Measurements from ENCODE around the gene CLDND1. TPM values are rescaled to one million over a fixed set of nuclear protein-coding genes. Genes with fewer than 3 reads are reported as not detected.

The CLDND1 gene
- 100 to 1,000 TPM in 1 of 4 donors, 10 to 100 TPM in 3; 47.5 to 115 (median 87.2) TPM for total RNA-seq

DNA sequence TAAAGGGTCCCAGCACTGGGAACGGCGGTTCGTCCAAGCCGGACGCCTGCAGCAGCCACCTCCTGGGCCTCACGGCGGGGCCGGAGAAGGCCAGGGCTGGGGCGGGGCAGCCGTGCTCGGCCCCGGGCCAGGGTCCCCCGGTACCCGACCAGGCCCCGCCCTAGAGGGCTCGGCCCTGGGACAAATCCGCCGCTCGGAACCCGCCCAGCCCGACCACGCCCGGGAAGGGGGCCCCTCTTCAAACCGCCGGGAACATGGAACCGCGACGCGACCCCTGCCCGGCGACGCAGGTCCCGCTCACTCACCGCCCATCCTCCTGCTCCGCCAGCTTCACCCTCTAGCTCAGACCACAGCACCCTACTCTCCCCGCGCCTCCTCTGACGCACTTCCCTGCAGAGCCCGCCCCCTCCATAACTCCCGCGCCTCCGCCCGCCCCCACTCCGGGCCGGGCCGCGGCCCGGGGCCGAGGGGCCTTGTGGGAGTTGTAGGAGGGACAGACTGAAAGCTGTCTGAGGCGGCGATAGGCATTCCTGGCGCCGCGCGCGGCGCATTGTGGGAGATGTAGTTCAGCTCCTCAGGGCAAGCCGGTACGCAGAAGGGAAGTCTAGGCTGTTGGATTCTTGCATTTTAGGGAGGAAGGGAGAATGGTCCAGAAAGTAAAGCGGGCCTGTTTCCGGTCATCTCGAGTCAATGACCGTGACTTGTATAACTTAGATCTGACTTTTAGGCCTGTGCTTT is at the start of gene CLDND1:
Gene CLDND1, minus strand, starts transcription at position 359 of the 738 bp plus-strand sequence. CDS start 1,478 bp downstream, outside the sequence.
- Histone ChIP-seq H3K36me3 (peaks cover 0 to 12% of the 10 kb centered on the region in 2 donors), H3K27ac (peak within 1 kb of the TSS; percentile 90 to 98 (median 95)), H3K27me3 (no peaks in the 10 kb centered on the region), H3K9me3 (no peaks in the 10 kb centered on the region), H3K4me3 (peak within 1 kb of the TSS; percentile 72 to 87 (median 75)), H3K4me1 (peaks cover 14 to 20% of the 10 kb centered on the region in 2 donors)
- ATAC-seq (peak; percentile 93 to 96), DNase-seq (peak; percentile 94 to 97)
- in situ Hi-C loops (cut with MboI; ENCODE audit: low sequenced_read_pairs in 4 of 4) (no loop called here), intact Hi-C loops (cut with DNase I; ENCODE audit: low total_unique reads) (loop anchor here (1.0 to 5.0 kb wide), 5 partner anchors 71 to 1295 kb away; partner anchors contain the start of genes ARL6, CMSS1, CPOX and CRYBG3)
- peak; percentile 87 to 88 for TF ChIP-seq POLR2A (IDR thresholded peaks at IDR 0.05)
- TF ChIP-seq, protein P1, sequence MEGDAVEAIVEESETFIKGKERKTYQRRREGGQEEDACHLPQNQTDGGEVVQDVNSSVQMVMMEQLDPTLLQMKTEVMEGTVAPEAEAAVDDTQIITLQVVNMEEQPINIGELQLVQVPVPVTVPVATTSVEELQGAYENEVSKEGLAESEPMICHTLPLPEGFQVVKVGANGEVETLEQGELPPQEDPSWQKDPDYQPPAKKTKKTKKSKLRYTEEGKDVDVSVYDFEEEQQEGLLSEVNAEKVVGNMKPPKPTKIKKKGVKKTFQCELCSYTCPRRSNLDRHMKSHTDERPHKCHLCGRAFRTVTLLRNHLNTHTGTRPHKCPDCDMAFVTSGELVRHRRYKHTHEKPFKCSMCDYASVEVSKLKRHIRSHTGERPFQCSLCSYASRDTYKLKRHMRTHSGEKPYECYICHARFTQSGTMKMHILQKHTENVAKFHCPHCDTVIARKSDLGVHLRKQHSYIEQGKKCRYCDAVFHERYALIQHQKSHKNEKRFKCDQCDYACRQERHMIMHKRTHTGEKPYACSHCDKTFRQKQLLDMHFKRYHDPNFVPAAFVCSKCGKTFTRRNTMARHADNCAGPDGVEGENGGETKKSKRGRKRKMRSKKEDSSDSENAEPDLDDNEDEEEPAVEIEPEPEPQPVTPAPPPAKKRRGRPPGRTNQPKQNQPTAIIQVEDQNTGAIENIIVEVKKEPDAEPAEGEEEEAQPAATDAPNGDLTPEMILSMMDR (IDR thresholded peaks at IDR 0.05 in 4 of 5, conservative IDR thresholded peaks at IDR 0.05 in 1 of 5): peak in 1 of 5 experiments; percentile 9

DNA sequence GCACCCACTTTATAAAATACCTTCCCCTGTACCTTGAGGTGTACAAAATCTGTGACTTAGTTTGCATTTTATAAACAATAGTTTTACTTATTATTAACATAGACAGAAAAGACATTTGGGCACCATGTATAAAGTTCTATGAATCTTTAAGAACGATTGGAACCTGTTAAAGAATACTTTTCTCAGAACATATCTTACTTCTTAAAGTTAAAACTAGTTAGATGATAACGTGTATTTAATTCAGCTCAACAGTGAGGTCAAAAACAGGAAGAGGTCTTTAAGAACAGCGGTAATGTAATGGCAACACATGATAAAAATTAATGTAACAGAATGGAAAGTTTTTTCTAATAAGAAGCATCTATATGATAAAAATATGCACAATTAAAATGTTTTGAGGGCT is 45.7 kb upstream of the CLDND1 start:
- no peaks in the 10 kb centered on the region for H3K4me1 ChIP-seq
- no peak for ATAC-seq
- in situ Hi-C loops (cut with MboI; ENCODE audit: low sequenced_read_pairs in 4 of 4) (no loop called here), intact Hi-C loops (cut with DNase I; ENCODE audit: low total_unique reads) (no loop called here)
- no peaks in the 10 kb centered on the region for H3K36me3 ChIP-seq
- H3K4me3 ChIP-seq: no peak overlapping the region
- TF ChIP-seq POLR2A (IDR thresholded peaks at IDR 0.05): no peak
- TF ChIP-seq, protein P1 (IDR thresholded peaks at IDR 0.05 in 4 of 5, conservative IDR thresholded peaks at IDR 0.05 in 1 of 5): no peak
- no peak overlapping the region for H3K27ac ChIP-seq
- no peaks in the 10 kb centered on the region for H3K9me3 ChIP-seq
- no peak for DNase-seq
- no peaks in the 10 kb centered on the region for H3K27me3 ChIP-seq

DNA sequence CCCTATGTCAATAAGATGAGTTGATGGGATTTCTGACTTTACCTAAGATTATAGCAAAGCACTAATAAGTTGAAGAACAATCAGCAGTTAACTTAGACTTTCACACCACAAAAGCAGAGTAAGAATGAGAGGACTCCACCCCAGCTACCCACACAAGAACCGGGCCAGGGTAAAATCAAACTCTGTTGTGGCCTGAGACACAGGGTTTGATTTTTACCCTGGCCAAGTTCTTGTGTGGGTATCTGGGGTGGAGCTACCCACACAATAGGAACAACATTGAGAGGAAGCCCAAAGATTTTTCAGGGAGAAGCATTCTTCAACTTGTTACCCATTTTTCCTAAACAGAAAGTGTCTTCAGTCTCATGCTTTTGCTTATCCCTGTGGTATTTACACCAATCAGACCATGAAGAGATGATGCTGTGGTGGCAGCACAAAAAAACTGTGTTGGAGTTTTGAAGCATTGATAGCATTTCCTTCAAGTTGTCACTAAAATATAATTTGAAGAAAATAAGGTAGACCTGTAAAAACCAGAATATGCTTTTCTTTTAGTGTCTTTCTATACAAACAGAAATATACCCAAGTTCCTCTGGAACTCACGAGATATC is 45.1 kb upstream of the CLDND1 start:
- intact Hi-C loops (cut with DNase I; ENCODE audit: low total_unique reads): no loop called here
- H3K27ac ChIP-seq: no peak overlapping the region
- TF ChIP-seq POLR2A (IDR thresholded peaks at IDR 0.05): no peak
- TF ChIP-seq, protein P1 (IDR thresholded peaks at IDR 0.05 in 4 of 5, conservative IDR thresholded peaks at IDR 0.05 in 1 of 5): no peak
- DNase-seq (no peak), ATAC-seq (no peak)
- no peak overlapping the region for H3K4me3 ChIP-seq
- no peaks in the 10 kb centered on the region for H3K27me3 ChIP-seq
- H3K36me3 ChIP-seq: no peaks in the 10 kb centered on the region
- no peaks in the 10 kb centered on the region for H3K4me1 ChIP-seq
- no peaks in the 10 kb centered on the region for H3K9me3 ChIP-seq
- in situ Hi-C loops (cut with MboI; ENCODE audit: low sequenced_read_pairs in 4 of 4): no loop called here

DNA sequence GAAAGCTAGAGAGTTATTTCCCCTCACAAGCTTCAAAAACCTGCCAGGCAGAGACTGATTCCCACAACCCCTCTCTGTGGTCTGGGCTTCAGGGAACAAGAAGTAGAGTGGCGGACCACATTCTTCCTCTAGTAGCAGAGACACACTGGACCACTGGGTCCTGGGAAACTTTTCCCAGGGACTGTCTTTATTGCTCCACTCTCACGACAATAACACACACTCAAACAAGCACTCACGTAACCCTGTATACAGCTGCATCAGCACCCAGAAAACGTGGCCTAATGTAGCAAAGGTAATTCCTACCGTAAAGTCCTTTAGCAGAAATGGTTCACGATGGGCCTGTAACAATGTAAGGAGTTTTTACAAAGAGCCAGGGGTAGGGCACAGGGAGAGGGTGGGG is 43.1 kb upstream of the CLDND1 start:
- in situ Hi-C loops (cut with MboI; ENCODE audit: low sequenced_read_pairs in 4 of 4): no loop called here
- no peaks in the 10 kb centered on the region for H3K9me3 ChIP-seq
- no peaks in the 10 kb centered on the region for H3K27me3 ChIP-seq
- H3K4me3 ChIP-seq: no peak overlapping the region
- TF ChIP-seq POLR2A (IDR thresholded peaks at IDR 0.05): no peak
- DNase-seq (no peak), ATAC-seq (no peak)
- H3K27ac ChIP-seq: no peak overlapping the region
- intact Hi-C loops (cut with DNase I; ENCODE audit: low total_unique reads): no loop called here
- no peaks in the 10 kb centered on the region for H3K36me3 ChIP-seq
- H3K4me1 ChIP-seq: no peaks in the 10 kb centered on the region

DNA sequence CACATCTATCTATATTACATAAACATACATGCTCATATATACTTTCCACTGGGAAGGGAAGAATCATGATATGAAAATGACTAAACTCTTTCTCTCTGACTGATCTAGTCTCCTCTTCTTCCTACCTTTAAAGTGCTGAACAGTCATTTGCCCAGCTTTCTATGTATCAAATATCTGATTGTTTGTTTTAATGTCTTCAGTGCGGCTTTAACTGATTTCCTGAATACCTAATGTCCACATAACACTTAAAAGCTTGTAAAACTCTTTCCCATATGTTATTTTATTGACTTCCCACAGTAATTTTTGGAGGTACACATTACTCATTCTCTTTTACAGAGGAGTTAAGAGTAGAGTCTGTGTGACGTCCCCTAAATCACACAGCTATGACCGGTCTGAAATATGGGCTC is 42.5 kb upstream of the CLDND1 start:
- Histone ChIP-seq H3K4me1 (no peaks in the 10 kb centered on the region), H3K27ac (no peak overlapping the region), H3K36me3 (no peaks in the 10 kb centered on the region), H3K9me3 (no peaks in the 10 kb centered on the region), H3K4me3 (no peak overlapping the region), H3K27me3 (no peaks in the 10 kb centered on the region)
- ATAC-seq (no peak), DNase-seq (no peak)
- intact Hi-C loops (cut with DNase I; ENCODE audit: low total_unique reads) (no loop called here), in situ Hi-C loops (cut with MboI; ENCODE audit: low sequenced_read_pairs in 4 of 4) (no loop called here)
- TF ChIP-seq, protein P1 (IDR thresholded peaks at IDR 0.05 in 4 of 5, conservative IDR thresholded peaks at IDR 0.05 in 1 of 5): no peak
- TF ChIP-seq POLR2A (IDR thresholded peaks at IDR 0.05): no peak
